ENCODE measurements around the gene NKG7.

The NKG7 gene

GRCh38 chr19:51357952-51358351 is 14.5 kb downstream of the NKG7 start:
- no peak for DNase-seq

GRCh38 chr19:51356159-51356801 is 16.2 kb downstream of the NKG7 start:
- no peak for DNase-seq

GRCh38 chr19:51354742-51355148 is 17.7 kb downstream of the NKG7 start:
- DNase-seq: no peak

GRCh38 chr19:51354103-51354741 is 18.2 kb downstream of the NKG7 start:
- DNase-seq: no peak

GRCh38 chr19:51352783-51353360 is 19.6 kb downstream of the NKG7 start:
- no peak for DNase-seq

GRCh38 chr19:51351266-51351990 is 21.0 kb downstream of the NKG7 start:
- DNase-seq: no peak

GRCh38 chr19:51347209-51347928 is 25.1 kb downstream of the NKG7 start:
- no peak for DNase-seq

GRCh38 chr19:51346742-51347141 is 25.7 kb downstream of the NKG7 start:
- no peak for DNase-seq

GRCh38 chr19:51345076-51345620 is 27.3 kb downstream of the NKG7 start:
- no peak for DNase-seq

- DNase-seq: no peak
These were observed 29.6 kb downstream of the NKG7 start for GRCh38 chr19:51342631-51343569.

GRCh38 chr19:51341976-51342580 is 30.4 kb downstream of the NKG7 start, which contains the start of gene VSIG10L:
TSS of gene VSIG10L (minus strand) at chr19:51342139. CDS start at chr19:51342124, 15 bp downstream.
- no peak for DNase-seq

- DNase-seq: no peak
These were observed 31.4 kb downstream of the NKG7 start for GRCh38 chr19:51341066-51341465.

- peak; percentile 91 to 93 for DNase-seq
These were observed 32.5 kb downstream of the NKG7 start for GRCh38 chr19:51339687-51340656.

GRCh38 chr19:51339313-51339686 is 33.2 kb downstream of the NKG7 start:
- DNase-seq: peak in 1 of 2 experiments; percentile 63

GRCh38 chr19:51338563-51339312 is 33.7 kb downstream of the NKG7 start:
- DNase-seq: peak; percentile 68 to 77

GRCh38 chr19:51337861-51338562 is 34.4 kb downstream of the NKG7 start:
- DNase-seq: no peak

GRCh38 chr19:51337141-51337860 is 35.2 kb downstream of the NKG7 start:
- DNase-seq: no peak

Measured in Kasumi-1 (cell line).